Germinal center (tissue), 1 donor: Measurements from ENCODE around the gene ARHGAP8.

Source experiments
- DNase-seq: peaks from one replicate; pipeline ENCODE4 v3.0.0; 2012; ENCODE audit warnings: mixed read lengths, low spot score

Gene ARHGAP8

DNA sequence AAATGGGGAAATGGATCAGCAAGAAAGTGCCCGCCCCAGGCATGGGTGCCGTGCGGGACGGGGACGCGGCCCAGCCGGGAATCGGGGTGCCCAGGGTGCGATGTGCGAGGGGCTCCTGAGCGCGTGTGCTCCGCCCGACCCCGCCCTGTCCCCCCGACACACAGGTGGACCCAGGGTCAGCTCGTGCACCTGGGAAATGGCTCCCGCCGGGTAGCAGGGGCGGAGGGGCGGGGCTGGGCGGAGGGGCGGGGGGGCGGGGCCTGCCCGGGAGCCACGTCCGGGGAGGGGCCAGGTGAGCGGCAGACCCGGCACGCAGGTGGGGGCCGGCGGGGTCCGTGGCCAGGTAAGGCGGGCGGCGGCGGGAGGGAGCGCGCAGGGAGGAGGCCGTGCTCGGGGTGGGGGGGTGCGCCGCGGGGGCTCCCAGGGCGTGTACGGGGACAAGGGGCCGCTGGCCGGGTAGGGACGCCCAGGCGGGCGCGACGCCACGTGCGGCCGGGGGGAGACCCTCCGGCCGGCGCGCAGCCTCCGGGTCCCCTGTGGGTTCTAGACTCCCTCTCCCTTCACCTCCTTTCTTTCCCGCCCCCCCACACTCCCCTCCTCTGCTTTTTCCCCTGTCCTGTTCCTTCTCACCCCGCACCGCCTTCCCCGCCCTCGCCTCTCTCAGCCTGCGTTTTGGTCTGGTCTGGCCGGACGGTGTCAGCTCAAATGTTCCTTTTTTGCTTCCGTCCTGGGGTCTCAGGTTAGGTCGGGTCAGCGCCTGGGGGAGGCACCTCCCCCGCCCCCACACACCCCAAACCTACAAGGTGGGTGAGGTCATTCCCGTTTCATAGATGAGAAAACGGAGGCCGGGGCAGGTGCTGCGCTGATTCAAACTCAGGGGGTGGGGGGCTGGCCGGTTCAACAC lies at the start of gene ARHGAP8:
ARHGAP8 (plus strand) TSS at position 291 of the 904 bp plus-strand sequence. CDS start 33,953 bp downstream, outside the sequence.
- DNase-seq: peak; percentile 27

DNA sequence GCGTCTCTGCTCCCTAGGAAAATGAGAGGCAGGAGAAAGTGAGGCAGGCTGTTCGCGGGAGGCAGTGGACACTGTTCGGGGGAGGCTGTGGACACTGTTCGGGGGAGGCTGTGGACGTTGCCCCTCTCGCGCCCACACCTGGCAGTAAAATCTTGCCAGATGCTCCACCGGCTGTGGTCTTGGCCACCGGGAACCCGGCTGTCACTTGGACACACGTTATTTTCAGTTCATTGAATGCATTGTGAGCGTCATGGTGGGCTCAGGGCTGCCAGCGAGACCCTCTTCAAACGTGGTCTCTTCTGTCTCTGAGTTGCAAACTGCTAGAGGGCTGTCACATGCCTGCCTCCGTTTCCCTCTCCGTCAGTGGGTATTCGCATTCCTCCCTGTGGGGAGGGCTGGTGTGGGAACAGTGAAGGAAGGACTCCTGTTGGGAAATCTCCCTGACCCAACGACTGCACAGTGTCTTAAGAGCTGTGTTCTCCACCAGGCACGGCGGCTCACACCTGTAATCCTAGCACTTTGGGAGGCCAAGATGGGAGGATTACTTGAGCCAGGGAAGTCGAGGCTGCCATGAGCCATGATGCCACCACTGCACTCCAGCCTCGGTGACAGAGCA lies 49.0 kb upstream of the ARHGAP8 start:
- no peak for DNase-seq

DNA sequence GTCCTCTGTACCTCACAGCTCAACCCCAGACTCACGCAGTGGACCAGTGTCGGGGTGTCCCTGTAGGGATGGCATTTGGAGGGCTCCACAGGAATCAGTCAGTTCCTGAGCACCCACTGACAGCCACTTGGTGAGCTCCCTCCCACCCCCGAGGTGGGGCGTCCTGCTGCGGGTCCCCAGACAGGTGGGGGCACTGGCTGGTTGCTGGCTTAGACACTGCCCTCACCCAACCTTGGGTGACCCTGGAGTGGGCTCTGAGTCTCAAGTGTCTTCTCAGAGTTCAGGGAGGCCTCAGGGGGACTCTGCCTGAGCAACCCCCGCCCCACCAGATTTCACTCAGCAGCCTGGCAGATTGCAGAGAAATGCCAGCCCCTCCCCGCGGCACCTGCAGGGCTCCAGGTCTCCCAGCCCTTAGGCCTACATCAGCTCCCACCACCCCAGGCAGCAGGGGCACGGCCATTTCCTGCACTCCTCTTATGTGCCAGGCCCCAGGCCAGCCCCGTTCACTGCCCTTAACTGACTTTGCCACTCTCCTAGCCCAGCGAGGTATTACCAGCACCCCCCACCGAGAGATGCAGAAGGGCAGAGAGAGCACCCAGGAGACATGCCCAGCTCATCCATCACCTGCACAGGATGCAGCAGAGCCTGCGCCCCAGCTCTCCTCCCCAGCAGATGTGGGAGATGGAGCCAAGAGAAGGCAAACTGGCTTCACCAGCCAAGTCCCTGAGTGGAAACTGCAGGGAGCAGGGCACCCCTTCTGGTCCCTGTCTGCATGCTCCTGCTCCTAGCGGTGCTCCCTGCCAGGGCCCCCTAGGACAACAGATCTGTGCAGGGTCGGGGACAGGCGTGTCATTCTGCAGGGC lies 48.0 kb upstream of the ARHGAP8 start:
- no peak for DNase-seq

DNA sequence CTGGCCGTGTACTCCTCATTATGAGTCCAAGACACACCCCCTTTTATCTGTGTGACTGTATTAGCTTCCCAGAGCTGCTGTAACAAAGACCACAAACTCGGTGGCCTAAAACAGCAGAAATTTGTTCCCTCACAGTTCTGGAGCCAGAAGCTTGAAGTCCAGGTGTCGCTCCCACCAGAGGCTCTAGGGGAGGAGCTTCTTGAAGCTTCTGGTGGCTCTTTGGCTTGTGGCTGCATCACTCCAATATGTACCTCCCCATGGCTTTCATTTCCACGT lies 47.4 kb upstream of the ARHGAP8 start:
- no peak for DNase-seq

DNA sequence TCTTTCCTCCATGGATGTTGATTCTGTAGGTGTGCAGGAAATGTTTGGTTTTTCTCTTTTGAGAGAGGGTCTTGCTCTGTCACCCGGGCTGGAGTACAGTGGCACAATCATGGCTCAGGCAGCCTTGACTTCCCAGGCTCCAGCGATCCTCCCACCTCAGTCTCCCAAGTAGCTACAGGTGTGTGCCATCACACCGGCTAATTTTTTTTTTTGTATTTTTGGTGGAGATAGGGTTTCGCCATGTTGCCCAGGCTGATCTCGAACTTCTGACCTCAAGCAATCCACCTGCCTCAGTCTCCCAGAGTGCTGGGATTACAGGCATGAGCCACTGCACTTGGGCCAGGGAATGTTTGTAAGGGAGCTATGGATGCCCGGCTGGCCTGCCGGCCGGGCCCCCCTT lies 45.9 kb upstream of the ARHGAP8 start:
- DNase-seq: no peak

DNA sequence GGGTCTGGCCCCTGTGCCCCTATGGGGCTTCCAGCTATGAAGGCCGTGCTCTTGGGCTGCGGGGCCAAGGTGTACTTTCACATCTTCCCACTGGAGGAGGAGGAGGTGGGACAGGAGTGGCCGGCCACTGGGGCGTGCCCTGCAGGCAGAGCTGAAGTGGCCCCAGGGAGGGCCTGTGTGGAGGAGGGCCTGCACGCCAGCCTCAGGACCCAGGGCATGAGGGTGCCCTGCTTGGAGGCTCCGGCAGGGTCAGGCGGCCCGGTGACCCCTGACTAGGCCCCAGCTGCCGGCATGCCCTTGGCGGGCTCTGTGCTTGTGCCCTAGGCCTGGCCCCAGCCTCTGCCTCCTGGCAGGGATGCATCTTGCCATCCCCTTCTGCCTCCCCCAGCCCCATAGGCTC lies 45.2 kb upstream of the ARHGAP8 start:
- DNase-seq: no peak

DNA sequence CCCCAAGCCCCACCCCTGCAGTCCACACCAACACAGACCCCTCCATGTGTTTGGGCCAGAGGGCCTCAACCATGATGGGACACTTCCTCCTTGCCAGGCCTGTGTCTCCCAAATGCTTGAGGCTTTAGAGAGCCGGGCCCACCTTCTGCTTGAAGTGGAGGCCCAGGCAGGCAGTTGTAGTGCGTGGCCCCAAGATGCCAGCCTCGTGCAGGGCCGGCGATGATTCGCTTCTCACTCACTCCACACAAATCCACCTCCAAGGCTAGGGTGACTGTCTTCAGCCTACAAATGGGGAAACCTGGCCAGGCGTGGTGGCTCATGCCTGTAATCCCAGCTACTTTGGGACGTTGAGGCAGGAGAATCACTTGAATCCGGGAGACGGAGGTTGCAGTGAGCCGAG lies 44.6 kb upstream of the ARHGAP8 start:
- no peak for DNase-seq

DNA sequence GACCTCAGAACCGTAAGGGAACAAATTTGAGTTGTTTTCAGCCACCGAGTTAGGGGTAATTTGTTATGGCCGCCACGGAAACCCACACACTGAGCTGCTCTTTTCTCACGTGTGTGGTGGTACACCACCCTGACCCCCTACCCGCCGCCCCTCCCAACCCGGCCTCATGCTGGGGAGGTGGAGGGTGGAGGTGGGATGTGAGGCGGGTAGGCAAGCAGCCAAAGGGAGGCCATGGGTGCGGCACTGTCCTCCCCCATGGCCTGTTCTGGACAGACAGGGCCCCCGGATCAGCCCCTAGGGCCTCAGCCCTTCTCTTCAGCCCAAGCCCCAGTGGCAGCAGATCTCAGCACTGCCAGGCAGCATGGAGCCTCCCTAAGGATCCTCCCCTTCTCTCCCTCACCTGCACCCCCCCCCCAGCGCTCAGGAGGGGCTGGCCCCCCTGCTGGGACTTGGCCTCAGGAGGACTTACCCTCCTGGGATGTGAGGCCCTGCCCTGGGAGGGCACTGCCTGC lies 42.4 kb upstream of the ARHGAP8 start:
- no peak for DNase-seq

DNA sequence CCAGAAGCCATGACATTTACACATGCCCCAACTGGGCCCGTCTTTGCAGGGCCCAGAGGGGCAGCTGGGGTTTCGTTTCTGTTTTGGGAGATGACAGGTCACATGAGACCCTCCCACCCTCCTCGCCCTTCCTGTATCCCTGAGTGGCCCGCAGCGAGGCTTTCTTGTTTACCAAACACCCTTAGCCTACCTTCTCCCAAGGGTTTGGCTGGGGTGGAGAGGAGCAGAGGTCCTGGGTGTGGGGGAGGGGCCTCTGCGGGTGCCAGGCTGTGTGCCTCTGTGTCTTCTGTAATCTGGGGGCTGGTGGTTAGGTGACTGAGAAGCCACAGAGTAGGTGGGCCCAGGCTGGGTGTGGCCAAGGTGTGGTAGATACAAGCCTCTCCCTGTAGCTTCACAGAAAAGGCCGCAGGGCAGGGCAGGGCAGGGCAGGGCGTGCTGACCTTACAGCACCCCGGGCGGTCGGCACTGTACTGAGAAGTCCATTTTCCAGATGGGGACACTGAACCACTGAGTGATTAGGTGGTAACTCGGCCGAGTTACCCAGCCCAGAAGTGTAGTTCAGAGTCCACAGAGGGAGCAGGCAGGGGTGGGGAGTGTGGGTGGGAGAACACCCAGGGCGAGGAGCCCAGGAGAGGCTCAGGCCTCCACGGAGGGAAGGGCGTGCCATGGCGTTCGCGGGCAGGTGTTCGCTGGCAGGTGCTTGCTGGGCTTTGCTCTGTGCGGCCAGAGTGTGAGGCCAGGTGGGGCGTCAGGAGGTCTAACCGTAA lies 41.7 kb upstream of the ARHGAP8 start:
- DNase-seq: peak; percentile 63

DNA sequence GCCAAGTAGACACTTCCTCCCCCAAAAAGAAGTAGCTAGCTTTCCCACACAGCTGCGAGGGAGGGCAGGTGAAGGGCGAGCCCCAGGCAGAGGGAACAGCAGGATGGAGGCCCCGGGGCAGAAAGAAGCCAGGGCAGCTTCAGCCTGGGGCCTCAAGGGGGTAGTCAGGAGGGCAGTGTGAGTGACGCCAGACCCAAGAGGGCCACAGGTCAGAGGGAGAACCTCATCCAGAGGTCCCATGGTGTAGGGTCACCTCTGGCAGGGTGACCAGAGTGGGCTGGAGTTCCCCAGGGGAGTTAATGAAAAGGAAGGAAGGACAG lies 41.2 kb upstream of the ARHGAP8 start:
- DNase-seq: no peak

DNA sequence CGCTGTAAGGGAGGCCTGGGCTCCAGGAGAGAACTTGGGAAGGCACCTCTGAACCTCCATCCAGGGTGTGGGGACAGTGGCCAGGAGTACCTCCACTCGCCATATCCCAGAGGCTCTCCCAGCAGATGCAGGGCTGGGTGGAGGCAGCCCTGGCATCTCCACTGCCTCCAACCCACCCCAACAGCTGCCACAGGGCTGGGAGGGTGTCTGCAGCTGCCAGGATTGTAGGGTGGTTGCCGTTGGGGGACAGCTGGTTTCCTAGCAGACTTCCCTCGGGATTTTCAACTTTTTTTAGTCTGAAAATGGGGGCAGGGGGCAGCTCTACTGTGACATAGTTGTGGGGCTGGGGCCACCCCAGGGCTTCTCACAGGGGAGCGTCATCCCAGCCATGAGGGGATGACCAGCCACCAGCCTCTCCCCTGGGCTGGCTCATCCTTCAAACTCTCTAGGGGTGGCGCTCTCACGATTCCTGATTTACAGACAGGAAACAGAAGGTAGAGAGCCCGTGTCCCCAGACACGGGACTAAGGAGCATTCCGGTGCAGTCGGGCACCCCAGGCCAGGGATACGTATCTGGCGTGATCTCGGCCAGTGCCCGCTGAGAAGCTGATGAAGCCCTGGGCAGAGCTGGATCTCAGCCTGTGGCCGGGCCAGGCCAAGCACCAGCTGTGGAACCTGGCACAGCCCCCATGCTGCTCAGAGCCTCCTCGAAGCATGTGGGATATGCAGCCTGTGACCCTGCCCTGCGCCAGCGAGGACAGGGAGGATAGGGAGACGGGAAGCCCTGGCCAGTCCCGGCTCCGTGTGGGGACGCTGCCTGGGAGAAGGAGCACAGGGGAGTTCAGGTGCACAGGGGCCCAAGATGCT lies 40.5 kb upstream of the ARHGAP8 start:
- DNase-seq: no peak

DNA sequence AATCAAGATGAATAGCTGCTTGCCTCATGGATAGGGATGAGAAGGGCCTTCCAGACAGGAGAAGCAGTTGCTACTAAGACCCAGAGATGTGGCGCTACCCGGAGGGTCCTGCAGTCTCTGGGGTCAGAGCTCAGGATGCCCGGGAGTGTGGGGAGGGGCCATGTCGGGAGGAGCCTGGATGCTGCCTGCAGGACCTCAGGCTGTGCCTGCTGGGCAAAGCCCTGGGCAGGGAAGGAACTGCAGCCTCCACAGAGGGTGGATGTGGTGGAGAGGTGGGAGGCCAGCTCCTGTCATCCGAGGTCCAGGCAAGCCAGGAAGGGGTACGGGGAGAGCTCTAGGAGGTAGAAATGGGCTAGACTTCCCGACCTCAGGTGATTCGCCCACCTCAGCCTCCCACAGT lies 39.4 kb upstream of the ARHGAP8 start:
- DNase-seq: no peak

DNA sequence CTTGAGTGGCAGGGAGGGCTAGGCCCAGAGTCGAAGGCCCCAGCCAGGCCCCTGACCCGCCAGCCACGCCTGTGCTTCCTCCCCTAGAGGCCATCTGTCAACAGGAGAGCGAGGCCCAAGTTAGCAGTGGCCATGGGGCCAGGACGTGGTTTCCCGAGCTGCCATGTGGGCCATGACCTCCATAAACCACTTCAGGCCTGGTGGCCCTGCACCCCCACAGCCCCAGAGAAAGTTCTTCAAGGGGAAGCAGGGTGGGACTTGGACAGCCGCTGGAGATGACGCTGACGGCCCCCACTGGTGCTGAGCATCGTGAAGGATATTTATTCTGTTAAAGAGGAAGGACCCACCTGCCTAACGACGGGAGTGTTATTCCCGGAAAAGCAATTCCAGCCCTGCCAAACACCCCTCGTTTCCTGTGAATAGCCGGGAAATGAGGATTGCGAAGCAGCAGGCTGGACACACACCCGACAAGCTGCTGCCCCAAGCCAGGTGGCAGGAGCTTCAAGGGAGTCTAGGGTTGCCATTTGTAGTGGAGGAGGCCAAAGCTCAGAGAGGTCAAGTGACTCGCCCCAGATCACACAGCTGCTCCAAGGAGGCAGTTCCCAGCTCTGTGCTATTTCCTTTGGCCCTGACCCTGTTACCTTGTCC lies 37.5 kb upstream of the ARHGAP8 start:
- DNase-seq: no peak

DNA sequence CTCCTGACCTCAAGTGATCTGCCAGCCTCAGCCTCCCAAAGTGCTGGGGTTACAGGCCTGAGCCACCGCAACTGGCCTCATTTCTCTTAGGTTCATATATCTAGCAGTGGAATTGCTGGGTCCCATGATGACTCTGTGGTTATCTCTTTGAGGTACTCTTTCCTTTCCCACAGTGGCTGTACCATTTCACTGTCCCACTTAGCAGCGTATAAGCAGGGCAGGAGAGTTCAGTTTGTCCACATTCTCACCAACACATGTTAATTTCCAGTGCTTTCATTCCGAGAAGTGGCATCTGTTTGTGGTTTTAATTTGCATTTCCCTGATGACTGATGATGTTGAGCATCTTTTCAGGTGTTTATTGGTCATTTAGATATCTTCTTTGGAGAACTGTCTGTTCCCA lies 34.0 kb upstream of the ARHGAP8 start:
- no peak for DNase-seq

DNA sequence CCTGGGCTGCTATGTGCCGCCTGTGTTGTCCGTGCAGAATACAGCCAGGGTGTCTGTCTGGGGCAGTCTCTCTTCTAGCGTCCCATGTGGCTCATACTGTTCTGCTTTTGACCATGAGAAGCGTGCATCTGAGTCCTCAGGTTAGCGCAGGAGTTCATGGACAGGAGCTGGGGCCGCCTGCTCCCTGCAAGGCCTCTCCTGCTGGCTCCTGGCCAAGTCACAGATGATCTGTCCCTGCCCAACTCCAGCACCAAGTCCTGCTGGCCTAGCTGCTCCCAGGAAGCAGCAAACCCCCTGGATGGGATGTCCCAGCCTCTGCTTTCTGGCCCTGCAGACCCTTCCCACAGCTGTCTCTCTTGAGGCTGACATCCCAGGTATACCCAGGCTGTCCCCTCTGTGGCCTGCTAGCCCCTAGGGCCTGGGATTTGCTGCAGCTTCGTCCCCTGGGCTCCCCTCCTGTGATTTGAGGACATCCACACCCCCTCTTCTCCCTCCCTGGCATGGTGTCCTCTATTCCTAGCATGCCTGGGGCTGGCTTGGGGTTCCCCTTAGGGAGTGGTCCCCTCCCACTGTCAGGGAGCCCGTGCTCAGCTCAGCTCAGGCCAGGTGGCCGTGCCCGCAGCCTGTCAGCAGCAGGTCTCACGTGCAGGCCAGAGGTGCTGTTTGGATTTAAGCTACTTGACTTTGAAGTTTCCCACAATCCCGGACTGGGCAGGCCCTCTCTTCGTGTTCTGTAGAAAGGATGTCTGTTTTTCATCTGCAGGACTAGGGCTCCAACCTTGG lies 32.6 kb upstream of the ARHGAP8 start:
- DNase-seq: no peak

DNA sequence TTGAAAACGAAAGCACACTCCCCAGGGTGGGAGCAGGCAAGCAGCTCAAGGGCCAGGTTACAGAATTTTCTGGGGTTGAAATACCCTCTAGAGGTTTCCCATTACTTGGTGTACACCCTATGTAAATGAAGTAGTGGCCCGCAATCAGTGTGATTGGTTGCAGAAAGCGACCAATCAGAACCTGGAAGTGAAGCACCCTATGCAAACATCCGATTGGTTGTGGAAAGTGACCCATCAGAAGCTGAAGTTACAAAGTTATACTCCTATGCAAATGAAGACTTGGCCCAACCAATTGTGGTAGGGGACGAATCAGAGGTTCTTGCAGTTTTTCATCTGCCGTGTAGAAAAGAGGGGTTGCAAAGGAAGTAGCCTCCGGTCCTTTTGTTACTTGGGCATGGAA lies 31.2 kb upstream of the ARHGAP8 start:
- no peak for DNase-seq

DNA sequence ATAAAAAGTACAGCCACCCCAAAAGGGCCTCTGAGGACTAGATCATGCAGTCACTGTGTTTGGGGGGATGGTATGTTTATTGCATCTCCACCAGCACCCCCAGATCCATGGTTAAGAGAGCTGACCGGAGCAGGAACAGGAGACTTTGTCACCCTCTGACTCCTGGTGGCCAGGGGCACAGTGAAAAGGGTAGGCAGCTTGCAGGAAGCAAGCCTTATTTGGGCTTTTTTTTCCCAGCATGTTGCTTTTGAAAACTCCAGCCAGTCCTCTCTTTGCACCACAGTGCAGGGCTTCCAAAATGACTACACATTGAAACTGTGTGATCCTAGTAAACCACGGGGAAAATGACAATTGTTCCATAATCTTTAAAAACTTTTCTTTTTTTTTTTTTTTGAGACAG lies 29.8 kb upstream of the ARHGAP8 start:
- DNase-seq: no peak

DNA sequence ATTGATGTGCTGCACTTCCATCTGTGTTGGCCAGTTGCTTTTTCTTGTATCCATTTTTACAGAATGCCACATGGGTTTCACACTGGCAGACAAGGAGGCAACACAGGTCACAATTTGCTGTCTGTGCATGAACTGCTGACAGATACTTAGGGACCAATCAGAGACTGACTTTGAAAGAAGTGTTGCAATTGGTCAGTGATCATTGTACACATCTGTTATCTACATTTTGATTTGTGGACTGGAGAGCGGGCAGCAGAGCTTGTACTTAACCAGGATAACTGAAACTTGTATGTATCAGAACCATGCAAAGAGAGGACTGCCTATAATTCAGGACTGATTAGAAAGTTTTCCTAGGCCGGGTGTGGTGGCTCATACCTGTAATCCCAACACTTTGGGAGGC lies 28.6 kb upstream of the ARHGAP8 start:
- peak; percentile 64 for DNase-seq

DNA sequence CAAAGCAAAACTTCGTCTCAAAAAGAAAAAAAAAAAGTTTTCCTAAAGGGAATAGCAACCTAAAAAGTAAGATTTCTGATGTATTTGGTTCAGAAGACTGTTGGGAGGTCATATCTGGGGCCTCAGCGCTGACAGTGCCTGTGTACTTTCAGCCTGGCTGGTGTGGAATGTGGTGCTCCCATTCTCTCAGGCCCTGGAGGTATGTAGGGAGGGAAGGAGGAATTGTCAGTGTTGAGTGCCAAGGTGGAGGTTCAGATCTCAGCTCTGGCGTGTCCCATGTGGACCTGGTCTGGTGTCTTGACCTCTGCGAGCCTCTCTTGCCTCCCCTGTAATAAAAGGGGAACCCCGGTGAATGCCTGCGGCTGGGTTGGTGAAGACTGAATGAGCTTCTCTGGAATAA lies 28.0 kb upstream of the ARHGAP8 start:
- no peak for DNase-seq

DNA sequence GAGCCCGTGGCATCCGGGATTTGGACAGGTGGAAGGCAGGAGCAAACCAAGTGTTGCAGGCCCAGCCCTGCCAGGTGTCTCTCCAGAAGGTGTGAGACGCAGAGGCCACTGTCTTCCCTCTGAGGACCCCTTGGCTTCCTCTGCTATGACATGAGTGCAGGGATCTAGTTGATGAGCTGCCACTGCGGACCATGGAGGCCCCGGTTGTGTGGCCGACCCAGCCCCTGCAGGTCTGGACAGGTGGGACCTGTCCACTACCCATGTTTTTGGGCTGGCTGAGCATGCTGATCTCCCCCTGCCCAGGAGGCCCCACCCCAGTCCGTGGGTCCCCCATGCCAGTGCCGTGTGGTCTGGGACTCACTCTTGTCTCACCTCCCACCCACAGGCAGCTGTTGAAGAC lies 27.5 kb upstream of the ARHGAP8 start:
- DNase-seq: no peak
